ENCODE measurements around the gene PLPP6.

GRCh38 chr9:4639420-4639819 lies 22.7 kb upstream of the PLPP6 start:
- TF ChIP-seq POLR2A (IDR thresholded peaks at IDR 0.05; ENCODE audit: low read depth, low read length) (no peak), MAX (IDR thresholded peaks at IDR 0.05; ENCODE audit: insufficient read depth, insufficient read length) (no peak), CTCF (IDR thresholded peaks at IDR 0.05; ENCODE audit: extremely low read depth in 1 of 2, insufficient read depth in 1 of 2, low read depth in 1 of 2, low read length in 2 of 2) (no peak), POLR2AphosphoS5 (IDR thresholded peaks at IDR 0.05; ENCODE audit: insufficient read depth, low read depth, low read length) (no peak), MYC (IDR thresholded peaks at IDR 0.05; ENCODE audit: low read depth, low read length) (no peak), EZH2 (IDR thresholded peaks at IDR 0.05; ENCODE audit: borderline replicate concordance, low read depth, low read length, severe bottlenecking) (no peak), JUN (IDR thresholded peaks at IDR 0.05; ENCODE audit: borderline replicate concordance, insufficient read depth, insufficient read length, low read depth) (no peak)
